ENCODE results near the gene HOXA3.

HOXA3 gene

GRCh38 chr7:27189295-27189996 lies 37.1 kb upstream of the HOXA3 start:
- no peak for DNase-seq

GRCh38 chr7:27188386-27189294 lies 36.3 kb upstream of the HOXA3 start:
- peak; percentile 42 for DNase-seq

GRCh38 chr7:27187475-27188385 lies 35.3 kb upstream of the HOXA3 start:
- DNase-seq: no peak

- no peak for DNase-seq
Observed at GRCh38 chr7:27186668-27187474, 34.5 kb upstream of the HOXA3 start.

GRCh38 chr7:27185854-27186667 lies 33.7 kb upstream of the HOXA3 start:
- DNase-seq: no peak

- DNase-seq: no peak
Observed at GRCh38 chr7:27185013-27185853, 32.9 kb upstream of the HOXA3 start, which contains the start of gene HOXA11. Gene HOXA11, minus strand, starts transcription at chr7:27185232. Its CDS starts 88 bp downstream, at chr7:27185144.

- DNase-seq: no peak
Observed at GRCh38 chr7:27184337-27185012, 32.1 kb upstream of the HOXA3 start.

GRCh38 chr7:27183682-27184336 lies 31.4 kb upstream of the HOXA3 start:
- DNase-seq: no peak

- no peak for DNase-seq
Observed at GRCh38 chr7:27182861-27183681, 30.7 kb upstream of the HOXA3 start.

- DNase-seq: no peak
Observed at GRCh38 chr7:27182285-27182841, 30.0 kb upstream of the HOXA3 start.

- no peak for DNase-seq
Observed at GRCh38 chr7:27181795-27182275, 29.5 kb upstream of the HOXA3 start.

GRCh38 chr7:27180431-27181420 lies 28.3 kb upstream of the HOXA3 start:
- DNase-seq: no peak

- DNase-seq: peak; percentile 62
Observed at GRCh38 chr7:27179503-27180430, 27.4 kb upstream of the HOXA3 start.

GRCh38 chr7:27179030-27179429 lies 26.6 kb upstream of the HOXA3 start:
- DNase-seq: no peak

- DNase-seq: no peak
Observed at GRCh38 chr7:27178366-27178765, 26.0 kb upstream of the HOXA3 start.

Measured in CD4-positive, alpha-beta T cell treated with Interleukin-12 subunit alpha and Interleukin-12 subunit beta, for 1 hour (primary cell).